ENCODE measurements around the gene SHF. TPM values are rescaled to one million over a fixed set of nuclear protein-coding genes. Genes with fewer than 3 reads are reported as not detected.
"Not testable (repeated sequence)": the region's sequence is repeated elsewhere in the genome, so short reads cannot be mapped to it uniquely, and the experiment has no call there.

SHF gene
- total RNA-seq, 1 donor from 2014 or later, result 24.1 TPM

GRCh38 chr15:45147606-45148005 lies 40.2 kb downstream of the SHF start:
- no peak for DNase-seq (ENCODE audit: low spot score)

- no peak for DNase-seq (ENCODE audit: low spot score)
These were observed 41.4 kb downstream of the SHF start for GRCh38 chr15:45146405-45146804.

- no peak for DNase-seq (ENCODE audit: low spot score)
These were observed 43.0 kb downstream of the SHF start for GRCh38 chr15:45144775-45145174.

GRCh38 chr15:45143946-45144345 lies 43.8 kb downstream of the SHF start:
- no peak for DNase-seq (ENCODE audit: low spot score)

- no peak for DNase-seq (ENCODE audit: low spot score)
These were observed 44.7 kb downstream of the SHF start for GRCh38 chr15:45143056-45143455.

GRCh38 chr15:45141386-45141785 lies 46.4 kb downstream of the SHF start:
- DNase-seq (ENCODE audit: low spot score), result no peak

- DNase-seq (ENCODE audit: low spot score), result no peak
These were observed 47.1 kb downstream of the SHF start for GRCh38 chr15:45140557-45141250.

GRCh38 chr15:45139770-45140169 lies 48.0 kb downstream of the SHF start:
- no peak for DNase-seq (ENCODE audit: low spot score)

GRCh38 chr15:45138814-45139765 lies 48.7 kb downstream of the SHF start:
- no peak for DNase-seq (ENCODE audit: low spot score)

- DNase-seq (ENCODE audit: low spot score), result no peak
These were observed 50.1 kb downstream of the SHF start for GRCh38 chr15:45137703-45138102.

GRCh38 chr15:45136378-45136764 lies 51.4 kb downstream of the SHF start:
- DNase-seq (ENCODE audit: low spot score), result no peak

- not testable (repeated sequence) for DNase-seq (ENCODE audit: low spot score)
These were observed 51.9 kb downstream of the SHF start for GRCh38 chr15:45135705-45136377.

GRCh38 chr15:45134682-45135604 lies 52.8 kb downstream of the SHF start:
- no peak for DNase-seq (ENCODE audit: low spot score)

- no peak for DNase-seq (ENCODE audit: low spot score)
These were observed 53.7 kb downstream of the SHF start for GRCh38 chr15:45134046-45134445.

GRCh38 chr15:45133561-45133920 lies 54.2 kb downstream of the SHF start:
- DNase-seq (ENCODE audit: low spot score), result no peak

GRCh38 chr15:45132844-45133560 lies 54.8 kb downstream of the SHF start:
- DNase-seq (ENCODE audit: low spot score), result no peak

GRCh38 chr15:45131510-45131909 lies 56.3 kb downstream of the SHF start:
- DNase-seq (ENCODE audit: low spot score), result no peak

- no peak for DNase-seq (ENCODE audit: low spot score)
These were observed 57.3 kb downstream of the SHF start for GRCh38 chr15:45130291-45131000.

GRCh38 chr15:45129651-45130129 lies 58.1 kb downstream of the SHF start, which contains the start of the genes DUOX1 and DUOXA1:
Gene DUOX1 (plus strand): TSS chr15:45129994. CDS start chr15:45131967, 1,973 bp downstream.
Gene DUOXA1 (minus strand): TSS chr15:45129879. CDS start chr15:45123014, 6,865 bp downstream.
- DNase-seq (ENCODE audit: low spot score), result peak; percentile 59
